HepG2 (cell line): Measurements from ENCODE around the gene RSAD2. TPM values are rescaled to one million over a fixed set of nuclear protein-coding genes. Genes with fewer than 3 reads are reported as not detected.

Experiments used
- ATAC-seq: fragments of 200-7000 bp; cut with Tn5 transposase; 3 replicates; pipeline ENCODE4 v1.9.1; 2020; ENCODE audit warnings: mild to moderate bottlenecking, moderate library complexity
- BruUV-seq: library from RNA; stranded (reverse); fragments of 400-500 nt; replicated peaks from 2 replicates; lab custom pipeline; 2021; lab: Mats Ljungman, UMichigan
- CTCF ChIA-PET: fragments of 300-600 bp; formaldehyde crosslinking; extraction: SDS; loops from one replicate; lab custom pipeline; 2021; ENCODE audit warnings: low total read pairs, inconsistent platforms, low intra/inter-chr PET ratio; lab: Yijun Ruan, JAX
- POLR2A ChIA-PET: fragments of 350-600 bp; sonication (Branson Sonifier 250); formaldehyde crosslinking; loops from one replicate; lab custom pipeline; 2020; ENCODE audit warnings: antibody characterized with exemption, inconsistent platforms; lab: Yijun Ruan, JAX
- DNase-seq: peaks from one replicate; pipeline ENCODE4 v3.0.0-alpha.2; 2015; ENCODE audit warnings: low spot score
- FAIRE-seq: peaks from 3 replicates; lab custom pipeline; 2011; peaks lifted over from hg19 to GRCh38; lab: Jason Lieb, UNC
- H2AFZ ChIP-seq: one replicate; pipeline ENCODE4 v1.6.1; 2011; ENCODE audit warnings: low read length, inconsistent platforms
- H3K27ac ChIP-seq: fragments of 300-600 bp; 3 replicates; pipeline ENCODE4 v1.8.0; 2011; ENCODE audit warnings: mixed run types, mild to moderate bottlenecking, mixed read lengths, low read length, inconsistent platforms; ENCODE audit not compliant: insufficient read depth; ENCODE audit errors: extremely low read length
- H3K27me3 ChIP-seq, 2 experiments: fragments of 200-600 bp in 1 of 2; 2 replicates in 1 of 2; 3 replicates in 1 of 2; pipeline versions ENCODE4 v1.6.0 to v1.8.0; 2011; ENCODE audit warnings: low read length in 2 of 2, mild to moderate bottlenecking in 2 of 2, moderate library complexity in 2 of 2, inconsistent platforms in 1 of 2; ENCODE audit not compliant: insufficient read depth in 2 of 2, control insufficient read depth in 1 of 2
- H3K36me3 ChIP-seq, 2 experiments: fragments of 200-600 bp in 1 of 2; replicated peaks in 1 of 2; 2 replicates in 1 of 2; 3 replicates in 1 of 2; pipeline versions ENCODE4 v1.5.1 to v1.8.0; 2011; ENCODE audit warnings: low read length in 2 of 2, inconsistent platforms in 1 of 2; ENCODE audit not compliant: insufficient read depth in 2 of 2, control insufficient read depth in 1 of 2
- H3K4me1 ChIP-seq: 2 replicates; pipeline ENCODE4 v1.5.1; 2012; ENCODE audit warnings: low read length, inconsistent platforms; ENCODE audit not compliant: insufficient read depth
- H3K4me2 ChIP-seq: 2 replicates; pipeline ENCODE4 v1.6.0; 2011; ENCODE audit warnings: low read depth, low read length, inconsistent platforms
- H3K4me3 ChIP-seq, 3 experiments: fragments of 200-600 bp in 1 of 3; sonication (generic), shearing (Covaris generic) in 1 of 3; replicated peaks in 1 of 3; 2 replicates each; pipeline ENCODE4 v1.5.1; 2011 to 2016; ENCODE audit warnings: low read length in 3 of 3, inconsistent platforms in 2 of 3, low read depth in 2 of 3, mild to moderate bottlenecking in 2 of 3, control low read depth in 1 of 3, mixed read lengths in 1 of 3; ENCODE audit not compliant: insufficient read depth in 1 of 3
- H3K79me2 ChIP-seq: one replicate; pipeline ENCODE4 v1.6.1; 2011; ENCODE audit warnings: low read length, inconsistent platforms; ENCODE audit not compliant: insufficient read depth
- H3K9ac ChIP-seq: 2 replicates; pipeline ENCODE4 v1.6.0; 2011; ENCODE audit warnings: mild to moderate bottlenecking, low read depth, low read length, inconsistent platforms; ENCODE audit not compliant: insufficient read depth
- H3K9me3 ChIP-seq: 2 replicates; pipeline ENCODE4 v1.5.1; 2012; ENCODE audit warnings: mild to moderate bottlenecking, low read length
- H4K20me1 ChIP-seq: 2 replicates; pipeline ENCODE4 v1.6.0; 2011; ENCODE audit warnings: inconsistent platforms, mild to moderate bottlenecking, low read length, moderate library complexity; ENCODE audit not compliant: insufficient read depth
- AGO1 ChIP-seq: fragments of 200-400 bp; formaldehyde crosslinking; IDR thresholded peaks from 2 replicates; pipeline ENCODE4 v1.6.1; 2017; ENCODE audit warnings: mild to moderate bottlenecking, low read depth, low read length, moderate library complexity; ENCODE audit not compliant: poor library complexity, severe bottlenecking
- DZIP1 ChIP-seq: sonication (generic); formaldehyde crosslinking; IDR thresholded peaks from 2 replicates; pipeline ENCODE4 v1.5.0; 2020; ENCODE audit warnings: mild to moderate bottlenecking, missing genetic modification reagents
- GMEB1 ChIP-seq: sonication (generic); formaldehyde crosslinking; IDR thresholded peaks from 2 replicates; pipeline ENCODE4 v1.5.1; 2020; ENCODE audit warnings: missing genetic modification reagents, mild to moderate bottlenecking, borderline replicate concordance
- MTA1 ChIP-seq: sonication (generic); formaldehyde crosslinking; IDR thresholded peaks from 2 replicates; pipeline ENCODE4 v1.4.0; 2020; ENCODE audit warnings: missing genetic modification reagents, mild to moderate bottlenecking, borderline replicate concordance
- NR3C1 ChIP-seq: sonication (generic); formaldehyde crosslinking; IDR thresholded peaks from 2 replicates; pipeline ENCODE4 v1.4.0; 2020; ENCODE audit warnings: missing genetic modification reagents
- POLR2A ChIP-seq, 2 experiments: IDR thresholded peaks; 2 replicates each; pipeline ENCODE4 v1.6.1; 2011; ENCODE audit warnings: low read depth in 2 of 2, low read length in 2 of 2, mild to moderate bottlenecking in 1 of 2, moderate library complexity in 1 of 2; ENCODE audit not compliant: insufficient read depth in 1 of 2
- RAD51 ChIP-seq: fragments of 450-650 bp; IDR thresholded peaks from 2 replicates; pipeline ENCODE4 v1.6.1; 2016; ENCODE audit warnings: borderline replicate concordance
- SETDB1 ChIP-seq: sonication (generic); formaldehyde crosslinking; IDR thresholded peaks from 2 replicates; pipeline ENCODE4 v1.5.1; 2020; ENCODE audit warnings: missing genetic modification reagents, mild to moderate bottlenecking, borderline replicate concordance
- TFDP2 ChIP-seq: sonication (generic); formaldehyde crosslinking; IDR thresholded peaks from 2 replicates; pipeline ENCODE4 v1.4.0; 2020; ENCODE audit warnings: missing genetic modification reagents
- TGIF2 ChIP-seq: IDR thresholded peaks from 2 replicates; pipeline ENCODE4 v1.6.1; 2016; ENCODE audit warnings: control low read depth, missing compliant biosample characterization
- ZNF253 ChIP-seq: sonication (generic); formaldehyde crosslinking; IDR thresholded peaks from 2 replicates; pipeline ENCODE4 v1.8.0; 2022; ENCODE audit warnings: mild to moderate bottlenecking, missing genetic modification reagents, borderline replicate concordance
- ZNF326 ChIP-seq: sonication (generic); formaldehyde crosslinking; IDR thresholded peaks from 2 replicates; pipeline ENCODE4 v1.4.0; 2020; ENCODE audit warnings: missing genetic modification reagents, borderline replicate concordance
- WGBS: methylation state at CpG from one replicate; pipeline ENCODE4 v1.1.6; 2017; ENCODE audit warnings: low lambda C conversion rate; 5-methylcytosine and 5-hydroxymethylcytosine counted together
- in situ Hi-C: cut with HindIII; loops from 2 replicates; pipeline ENCODE4 v1.10.0; 2017; ENCODE audit warnings: low pct_unique_long_range_greater_than_20kb; ENCODE audit not compliant: extremely low pct_ligation_motif_present
- intact Hi-C: fragments of 100-400 bp; cut with micrococcal nuclease; formaldehyde crosslinking; loops from one replicate; pipeline ENCODE4 v1.10.0; 2022; ENCODE audit not compliant: unreplicated experiment
- polyA plus RNA-seq, 8 experiments: library from polyadenylated mRNA; depleted of rRNA in 3 of 8; stranded (reverse) in 7 of 8; unstranded in 1 of 8; fragments of >200 nt; fragmentation: Illumina TruSeq in 4 of 8; extraction: Trizol in 4 of 8; gene quantifications; 2 replicates each; pipeline versions ENCODE4 v1.2.1 to v1.2.3, GENCODE V29; 2011 to 2016; ENCODE audit warnings: low read depth in 4 of 8, missing spikeins in 1 of 8, mixed read lengths in 1 of 8; ENCODE audit not compliant: insufficient read depth in 1 of 8
- total RNA-seq, 5 experiments: library from RNA; depleted of rRNA; stranded (reverse); fragments of >200 nt; fragmentation: Illumina TruSeq; extraction: Trizol; gene quantifications; 2 replicates each; pipeline ENCODE4 v1.2.3, GENCODE V29; 2016; ENCODE audit warnings: low read depth in 1 of 5

RSAD2 gene
- total and polyA plus RNA-seq, 2 of the 13 experiments (the other 11 are each of a cell fraction or from before 2014, with no cell fraction given) = 0.11 TPM; not detected in 1

- TF ChIP-seq GMEB1 (CRISPR knock-in tag) = no peak
Observed at GRCh38 chr2:6876309-6876708, 1.3 kb upstream of the RSAD2 start (continued).

- Histone ChIP-seq H3K79me2 (no peaks in the 10 kb centered on the region), H3K4me2 (no peak overlapping the region), H3K27ac (no peak overlapping the region), H3K27me3 (peaks cover 0 to 33% of the 10 kb centered on the region in 2 experiments; a peak in 2 of 5 replicates), H4K20me1 (no peaks in the 10 kb centered on the region), H3K36me3 (no peaks in the 10 kb centered on the region; a peak in 1 of 5 replicates), H3K4me1 (peaks cover 10% of the 10 kb centered on the region; the same call in 1 of the 2 replicates), H3K9me3 (no peaks in the 10 kb centered on the region), H2AFZ (no peak overlapping the region), H3K9ac (no peak overlapping the region)
- in situ Hi-C loops (no loop called here), intact Hi-C loops (no loop called here)
- ChIA-PET CTCF (no interaction called here), POLR2A (no interaction called here)
- no peak for FAIRE-seq
- ATAC-seq = no peak
- BruUV-seq = no TSS peak
- no peak for DNase-seq
- 37% methylated on average over 4 of the region's 4 CpGs for WGBS
- TF ChIP-seq TGIF2 (CRISPR knock-in tag) (no peak), POLR2A (IDR thresholded peaks at IDR 0.05; ENCODE audit: insufficient read depth in 1 of 2, low read depth in 2 of 2, low read length in 2 of 2) (no peak), MTA1 (CRISPR knock-in tag) (no peak), ZNF326 (no peak), ZNF253 (CRISPR knock-in tag) (no peak), NR3C1 (CRISPR knock-in tag) (no peak), RAD51 (no peak), DZIP1 (CRISPR knock-in tag) (no peak), TFDP2 (CRISPR knock-in tag) (no peak), SETDB1 (no peak), AGO1 (no peak)
- TF ChIP-seq, all 625 proteins: peak for 0
- no peak overlapping the region for H3K4me3 ChIP-seq
Observed at GRCh38 chr2:6878549-6878948, 972 bp downstream of the RSAD2 start.
